ENCODE results near the gene NANP. TPM values are rescaled to one million over a fixed set of nuclear protein-coding genes. Genes with fewer than 3 reads are reported as not detected.

Gene NANP
- total and polyA plus RNA-seq, 2 of the 13 experiments (the other 11 are each of a cell fraction or from before 2014, with no cell fraction given), result 8.9 to 21.5 TPM

- TF ChIP-seq HOXA9 (CRISPR knock-in tag; IDR thresholded peaks at IDR 0.05; ENCODE audit: borderline replicate concordance), result no peak
- TF ChIP-seq GATAD1 (CRISPR knock-in tag; IDR thresholded peaks at IDR 0.05), result peak; percentile 45; the same call in 1 of the 2 replicates
- peak; percentile 75; the same call in 1 of the 2 replicates for TF ChIP-seq NFE2L1 (CRISPR knock-in tag; IDR thresholded peaks at IDR 0.05; ENCODE audit: borderline replicate concordance)
- peak; percentile 57 for TF ChIP-seq CEBPG (CRISPR knock-in tag; IDR thresholded peaks at IDR 0.05)
- 0 out of 2 replicates have a peak, but pooled peaks have one; percentile 68 for TF ChIP-seq ARHGAP35 (CRISPR knock-in tag; IDR thresholded peaks at IDR 0.05; ENCODE audit: borderline replicate concordance)
- TF ChIP-seq ZMYM4 (CRISPR knock-in tag; IDR thresholded peaks at IDR 0.05), result peak; percentile 74; the same call in 1 of the 2 replicates
- TF ChIP-seq ZNF329 (CRISPR knock-in tag; IDR thresholded peaks at IDR 0.05; ENCODE audit: low read depth), result peak; percentile 78
- 0 out of 2 replicates have a peak, but pooled peaks have one; percentile 22 for TF ChIP-seq KDM4B (CRISPR knock-in tag; IDR thresholded peaks at IDR 0.05)
- peak; percentile 90 for TF ChIP-seq TEAD2 (CRISPR knock-in tag; IDR thresholded peaks at IDR 0.05)
- TF ChIP-seq HDAC1 (CRISPR knock-in tag; IDR thresholded peaks at IDR 0.05), result peak; percentile 60; the same call in 1 of the 2 replicates
- no peak for TF ChIP-seq ZFYVE20 (CRISPR knock-in tag; IDR thresholded peaks at IDR 0.05; ENCODE audit: borderline replicate concordance, low read depth)
- no peak for TF ChIP-seq ZNF549 (CRISPR knock-in tag; IDR thresholded peaks at IDR 0.05)
- TF ChIP-seq YEATS4 (CRISPR knock-in tag; IDR thresholded peaks at IDR 0.05; ENCODE audit: borderline replicate concordance), result peak; percentile 89
- TF ChIP-seq HNF4A (CRISPR knock-in tag; IDR thresholded peaks at IDR 0.05), result peak; percentile 34
- peak; percentile 74 for TF ChIP-seq SATB2 (CRISPR knock-in tag; IDR thresholded peaks at IDR 0.05)
- TF ChIP-seq, protein P1, sequence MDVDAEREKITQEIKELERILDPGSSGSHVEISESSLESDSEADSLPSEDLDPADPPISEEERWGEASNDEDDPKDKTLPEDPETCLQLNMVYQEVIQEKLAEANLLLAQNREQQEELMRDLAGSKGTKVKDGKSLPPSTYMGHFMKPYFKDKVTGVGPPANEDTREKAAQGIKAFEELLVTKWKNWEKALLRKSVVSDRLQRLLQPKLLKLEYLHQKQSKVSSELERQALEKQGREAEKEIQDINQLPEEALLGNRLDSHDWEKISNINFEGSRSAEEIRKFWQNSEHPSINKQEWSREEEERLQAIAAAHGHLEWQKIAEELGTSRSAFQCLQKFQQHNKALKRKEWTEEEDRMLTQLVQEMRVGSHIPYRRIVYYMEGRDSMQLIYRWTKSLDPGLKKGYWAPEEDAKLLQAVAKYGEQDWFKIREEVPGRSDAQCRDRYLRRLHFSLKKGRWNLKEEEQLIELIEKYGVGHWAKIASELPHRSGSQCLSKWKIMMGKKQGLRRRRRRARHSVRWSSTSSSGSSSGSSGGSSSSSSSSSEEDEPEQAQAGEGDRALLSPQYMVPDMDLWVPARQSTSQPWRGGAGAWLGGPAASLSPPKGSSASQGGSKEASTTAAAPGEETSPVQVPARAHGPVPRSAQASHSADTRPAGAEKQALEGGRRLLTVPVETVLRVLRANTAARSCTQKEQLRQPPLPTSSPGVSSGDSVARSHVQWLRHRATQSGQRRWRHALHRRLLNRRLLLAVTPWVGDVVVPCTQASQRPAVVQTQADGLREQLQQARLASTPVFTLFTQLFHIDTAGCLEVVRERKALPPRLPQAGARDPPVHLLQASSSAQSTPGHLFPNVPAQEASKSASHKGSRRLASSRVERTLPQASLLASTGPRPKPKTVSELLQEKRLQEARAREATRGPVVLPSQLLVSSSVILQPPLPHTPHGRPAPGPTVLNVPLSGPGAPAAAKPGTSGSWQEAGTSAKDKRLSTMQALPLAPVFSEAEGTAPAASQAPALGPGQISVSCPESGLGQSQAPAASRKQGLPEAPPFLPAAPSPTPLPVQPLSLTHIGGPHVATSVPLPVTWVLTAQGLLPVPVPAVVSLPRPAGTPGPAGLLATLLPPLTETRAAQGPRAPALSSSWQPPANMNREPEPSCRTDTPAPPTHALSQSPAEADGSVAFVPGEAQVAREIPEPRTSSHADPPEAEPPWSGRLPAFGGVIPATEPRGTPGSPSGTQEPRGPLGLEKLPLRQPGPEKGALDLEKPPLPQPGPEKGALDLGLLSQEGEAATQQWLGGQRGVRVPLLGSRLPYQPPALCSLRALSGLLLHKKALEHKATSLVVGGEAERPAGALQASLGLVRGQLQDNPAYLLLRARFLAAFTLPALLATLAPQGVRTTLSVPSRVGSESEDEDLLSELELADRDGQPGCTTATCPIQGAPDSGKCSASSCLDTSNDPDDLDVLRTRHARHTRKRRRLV (CRISPR knock-in tag; IDR thresholded peaks at IDR 0.05), result no peak
- TF ChIP-seq TSC22D2 (CRISPR knock-in tag; IDR thresholded peaks at IDR 0.05; ENCODE audit: borderline replicate concordance), result no peak
- no peak for TF ChIP-seq RARG (CRISPR knock-in tag; IDR thresholded peaks at IDR 0.05; ENCODE audit: low read depth)
- TF ChIP-seq ZNF597 (CRISPR knock-in tag; IDR thresholded peaks at IDR 0.05), result no peak
- TF ChIP-seq CBX5 (CRISPR knock-in tag; IDR thresholded peaks at IDR 0.05; ENCODE audit: borderline replicate concordance), result peak; percentile 12; the same call in 1 of the 2 replicates
- TF ChIP-seq MED13 (CRISPR knock-in tag; IDR thresholded peaks at IDR 0.05), result peak; percentile 58
- TF ChIP-seq, protein P2, sequence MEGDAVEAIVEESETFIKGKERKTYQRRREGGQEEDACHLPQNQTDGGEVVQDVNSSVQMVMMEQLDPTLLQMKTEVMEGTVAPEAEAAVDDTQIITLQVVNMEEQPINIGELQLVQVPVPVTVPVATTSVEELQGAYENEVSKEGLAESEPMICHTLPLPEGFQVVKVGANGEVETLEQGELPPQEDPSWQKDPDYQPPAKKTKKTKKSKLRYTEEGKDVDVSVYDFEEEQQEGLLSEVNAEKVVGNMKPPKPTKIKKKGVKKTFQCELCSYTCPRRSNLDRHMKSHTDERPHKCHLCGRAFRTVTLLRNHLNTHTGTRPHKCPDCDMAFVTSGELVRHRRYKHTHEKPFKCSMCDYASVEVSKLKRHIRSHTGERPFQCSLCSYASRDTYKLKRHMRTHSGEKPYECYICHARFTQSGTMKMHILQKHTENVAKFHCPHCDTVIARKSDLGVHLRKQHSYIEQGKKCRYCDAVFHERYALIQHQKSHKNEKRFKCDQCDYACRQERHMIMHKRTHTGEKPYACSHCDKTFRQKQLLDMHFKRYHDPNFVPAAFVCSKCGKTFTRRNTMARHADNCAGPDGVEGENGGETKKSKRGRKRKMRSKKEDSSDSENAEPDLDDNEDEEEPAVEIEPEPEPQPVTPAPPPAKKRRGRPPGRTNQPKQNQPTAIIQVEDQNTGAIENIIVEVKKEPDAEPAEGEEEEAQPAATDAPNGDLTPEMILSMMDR (CRISPR knock-in tag; IDR thresholded peaks at IDR 0.05), result peak; percentile 19; the same call in 1 of the 2 replicates
- TF ChIP-seq MTF1 (CRISPR knock-in tag; IDR thresholded peaks at IDR 0.05), result peak; percentile 64; the same call in 1 of the 2 replicates
Observed at GRCh38 chr20:25584905-25585704, 38.7 kb downstream of the NANP start, which contains the start of gene NINL (continued).

All from HepG2 (cell line).